Endothelial cell of umbilical vein (primary cell): ENCODE results near the gene ATP2A2. TPM values are rescaled to one million over a fixed set of nuclear protein-coding genes. Genes with fewer than 3 reads are reported as not detected.

Experiments
- BruUV-seq: library from RNA; stranded (reverse); fragments of 400-500 nt; replicated peaks from 2 replicates; lab custom pipeline; 2021; lab: Mats Ljungman, UMichigan
- CTCF ChIA-PET: fragments of 300-600, 350-600 bp; sonication (Branson Sonifier 250); formaldehyde crosslinking; loops from one replicate; lab custom pipeline; 2021; ENCODE audit warnings: antibody characterized with exemption, inconsistent platforms; lab: Charles Lee
- POLR2A ChIA-PET: fragments of 300-600, 350-600 bp; sonication (Branson Sonifier 250); formaldehyde crosslinking; loops from one replicate; lab custom pipeline; 2021; ENCODE audit warnings: antibody characterized with exemption, inconsistent platforms; lab: Charles Lee
- DNase-seq: peaks from one replicate; pipeline ENCODE4 v3.0.0-alpha.2; 2011; ENCODE audit warnings: low read depth, low spot score
- FAIRE-seq: peaks from 2 replicates; lab custom pipeline; 2011; peaks lifted over from hg19 to GRCh38; lab: Jason Lieb, UNC
- H2AFZ ChIP-seq: 2 replicates; pipeline ENCODE4 v1.6.0; 2012; ENCODE audit warnings: low read depth, low read length, control low read depth, inconsistent platforms
- H3K27ac ChIP-seq: 2 replicates; pipeline ENCODE4 v1.5.1; 2011; ENCODE audit warnings: low read depth, mild to moderate bottlenecking, control low read depth, low read length, moderate library complexity; ENCODE audit not compliant: insufficient read depth
- H3K27me3 ChIP-seq, 2 experiments: 2 replicates each; pipeline versions ENCODE4 v1.6.0 to v1.6.1; 2011; ENCODE audit warnings: low read length in 2 of 2, mixed read lengths in 1 of 2; ENCODE audit not compliant: control insufficient read depth in 2 of 2, insufficient read depth in 2 of 2
- H3K36me3 ChIP-seq, 2 experiments: 2 replicates in 1 of 2; 3 replicates in 1 of 2; pipeline ENCODE4 v1.5.1; 2011; ENCODE audit warnings: low read length in 2 of 2, mild to moderate bottlenecking in 1 of 2, moderate library complexity in 1 of 2; ENCODE audit not compliant: control insufficient read depth in 2 of 2, insufficient read depth in 2 of 2; ENCODE audit errors: extremely low read depth in 1 of 2
- H3K4me1 ChIP-seq: 3 replicates; pipeline ENCODE4 v1.5.1; 2011; ENCODE audit warnings: mild to moderate bottlenecking, low read length; ENCODE audit not compliant: control insufficient read depth, insufficient read depth; ENCODE audit errors: extremely low read depth
- H3K4me2 ChIP-seq: 2 replicates; pipeline ENCODE4 v1.6.1; 2011; ENCODE audit warnings: low read length, control low read depth, mixed read lengths; ENCODE audit not compliant: insufficient read depth
- H3K4me3 ChIP-seq, 3 experiments: fragments of 200-600 bp in 1 of 3; sonication (generic), shearing (Covaris generic) in 1 of 3; replicated peaks in 1 of 3; 2 replicates each; pipeline ENCODE4 v1.5.1; 2011 to 2016; ENCODE audit warnings: control low read depth in 3 of 3, low read length in 3 of 3, mild to moderate bottlenecking in 2 of 3, inconsistent platforms in 1 of 3, low read depth in 1 of 3, moderate library complexity in 1 of 3; ENCODE audit not compliant: insufficient read depth in 1 of 3
- H3K79me2 ChIP-seq: 2 replicates; pipeline ENCODE4 v1.6.0; 2012; ENCODE audit warnings: low read length, inconsistent platforms; ENCODE audit not compliant: control insufficient read depth, insufficient read depth
- H3K9ac ChIP-seq: replicated peaks from 2 replicates; pipeline ENCODE3; 2011; ENCODE audit warnings: low read length, control low read depth; ENCODE audit not compliant: insufficient read depth; ENCODE audit errors: extremely low read depth
- H3K9me1 ChIP-seq: replicated peaks from 3 replicates; pipeline ENCODE4 v1.6.0; 2011; ENCODE audit warnings: mild to moderate bottlenecking, low read length; ENCODE audit not compliant: control insufficient read depth, insufficient read depth; ENCODE audit errors: extremely low read depth
- H3K9me3 ChIP-seq: replicated peaks from 2 replicates; pipeline ENCODE4 v1.5.1; 2012; ENCODE audit warnings: low read length, inconsistent platforms; ENCODE audit not compliant: control insufficient read depth, insufficient read depth
- H4K20me1 ChIP-seq: replicated peaks from 2 replicates; pipeline ENCODE3; 2011; ENCODE audit warnings: mild to moderate bottlenecking, low read length; ENCODE audit not compliant: control insufficient read depth, insufficient read depth; ENCODE audit errors: extremely low read depth
- EZH2 ChIP-seq: IDR thresholded peaks from 2 replicates; pipeline ENCODE4 v1.6.1; 2012; ENCODE audit warnings: borderline replicate concordance, low read depth, mild to moderate bottlenecking, moderate library complexity, low read length, inconsistent platforms; ENCODE audit not compliant: severe bottlenecking
- FOS ChIP-seq: IDR thresholded peaks from 2 replicates; pipeline ENCODE4 v1.6.1; 2011; ENCODE audit warnings: mild to moderate bottlenecking, low read length, moderate library complexity, borderline replicate concordance; ENCODE audit not compliant: insufficient read depth
- JUN ChIP-seq: IDR thresholded peaks from 2 replicates; pipeline ENCODE4 v1.6.1; 2011; ENCODE audit warnings: borderline replicate concordance, low read depth; ENCODE audit not compliant: insufficient read length, insufficient read depth
- MAX ChIP-seq: IDR thresholded peaks from 2 replicates; pipeline ENCODE4 v1.6.1; 2011; ENCODE audit not compliant: insufficient read depth, insufficient read length
- POLR2A ChIP-seq: IDR thresholded peaks from 2 replicates; pipeline ENCODE4 v1.6.1; 2012; ENCODE audit warnings: low read depth, mild to moderate bottlenecking, control low read depth, low read length
- POLR2AphosphoS5 ChIP-seq: IDR thresholded peaks from 2 replicates; pipeline ENCODE4 v1.6.1; 2012; ENCODE audit warnings: low read depth, mild to moderate bottlenecking, control low read depth, low read length, moderate library complexity; ENCODE audit not compliant: insufficient read depth
- dilution Hi-C: fragments of 300-500 bp; cut with MboI; formaldehyde crosslinking; loops from one replicate; pipeline ENCODE4 v1.15.0; 2019; ENCODE audit warnings: low sequenced_read_pairs; ENCODE audit not compliant: extremely low pct_ligation_motif_present
- intact Hi-C: fragments of 100-400 bp; cut with micrococcal nuclease; formaldehyde crosslinking; loops from one replicate; pipeline ENCODE4 v1.10.0; 2022
- polyA plus RNA-seq, 4 experiments: library from polyadenylated mRNA; depleted of rRNA in 3 of 4; stranded (reverse) in 3 of 4; unstranded in 1 of 4; fragments of >200 nt; gene quantifications; 2 replicates each; pipeline versions ENCODE4 v1.2.1 to v1.2.3, GENCODE V29; 2011 to 2012; ENCODE audit warnings: missing spikeins in 1 of 4
- total RNA-seq: library from RNA; stranded (reverse); gene quantifications from 2 replicates; pipeline ENCODE4 v1.2.3, GENCODE V29; 2021

The ATP2A2 gene
- total and polyA plus RNA-seq, 2 donors (not counting 3 experiments of a cell fraction or from before 2014, with no cell fraction given) = 102 to 239 TPM

- H2AFZ ChIP-seq = peak overlapping the region; percentile 46
- DNase-seq = peak; percentile 44
- no TSS peak for BruUV-seq
Observed at GRCh38 chr12:110269622-110270124, 11.4 kb upstream of the ATP2A2 start.

GRCh38 chr12:110270125-110270962 is 10.7 kb upstream of the ATP2A2 start:
- H3K79me2 ChIP-seq = no peaks in the 10 kb centered on the region
- no peak overlapping the region for H3K9ac ChIP-seq
- no peaks in the 10 kb centered on the region for H3K9me1 ChIP-seq
- H4K20me1 ChIP-seq = no peaks in the 10 kb centered on the region
- ChIA-PET CTCF (interaction anchor here (0.9 to 2.1 kb wide), 3 partner anchors 10 to 37 kb away, joined by 3 to 6 read pairs (median 4); partner anchors contain the start of gene ATP2A2), POLR2A (interaction anchor here (0.6 kb wide), 2 partner anchors 304 to 479 kb away, joined by 3 to 8 read pairs; no protein-coding TSS in a partner anchor)
- H3K36me3 ChIP-seq = no peaks in the 10 kb centered on the region
- DNase-seq = no peak
- intact Hi-C loops (no loop called here), dilution Hi-C loops (no loop called here)
- no peak overlapping the region for H3K4me2 ChIP-seq
- H2AFZ ChIP-seq = peak overlapping the region; percentile 46
- no peaks in the 10 kb centered on the region for H3K9me3 ChIP-seq
- no peak for FAIRE-seq
- no peaks in the 10 kb centered on the region for H3K27me3 ChIP-seq
- H3K4me3 ChIP-seq = no peak overlapping the region
- no TSS peak for BruUV-seq
- H3K27ac ChIP-seq = no peak overlapping the region
- peaks cover 11% of the 10 kb centered on the region for H3K4me1 ChIP-seq
- TF ChIP-seq EZH2 (no peak), POLR2AphosphoS5 (no peak), JUN (no peak), MAX (no peak)

More at GRCh38 chr12:110269622-110270124, 11.4 kb upstream of the ATP2A2 start:
- TF ChIP-seq JUN (peak; percentile 49), FOS (peak; percentile 74), POLR2A (no peak)
- H3K27me3 ChIP-seq = no peaks in the 10 kb centered on the region
- peak; percentile 80 for FAIRE-seq
- peaks cover 11% of the 10 kb centered on the region for H3K4me1 ChIP-seq
- dilution Hi-C loops (no loop called here), intact Hi-C loops (no loop called here)
- ChIA-PET POLR2A (no interaction called here), CTCF (interaction anchor here (0.9 to 2.1 kb wide), 3 partner anchors 10 to 36 kb away, joined by 3 to 6 read pairs (median 4); partner anchors contain the start of gene ATP2A2)
- H3K4me3 ChIP-seq = no peak overlapping the region
- no peaks in the 10 kb centered on the region for H3K9me3 ChIP-seq
- H4K20me1 ChIP-seq = no peaks in the 10 kb centered on the region
- no peaks in the 10 kb centered on the region for H3K9me1 ChIP-seq
- peak overlapping the region; percentile 31 for H3K4me2 ChIP-seq
- no peak overlapping the region for H3K9ac ChIP-seq
- H3K79me2 ChIP-seq = no peaks in the 10 kb centered on the region
- no peaks in the 10 kb centered on the region for H3K36me3 ChIP-seq
- no peak overlapping the region for H3K27ac ChIP-seq
